CD4-positive, alpha-beta T cell treated with Interleukin-17A for 4 hours (primary cell): ENCODE data around the gene PHF21A.
"Not testable (repeated sequence)": the region's sequence is repeated elsewhere in the genome, so short reads cannot be mapped to it uniquely, and the experiment has no call there.

Experiments
- DNase-seq: peaks from one replicate; pipeline ENCODE4 v3.0.0-alpha.2; 2020; ENCODE audit warnings: mixed read lengths

Gene PHF21A

GRCh38 chr11:45918331-45918941, 202.8 kb downstream of the PHF21A start:
- peak; percentile 70 for DNase-seq

- DNase-seq: peak; percentile 97
Measured at GRCh38 chr11:45917623-45918330, 203.5 kb downstream of the PHF21A start, which contains the start of gene PEX16. PEX16 (minus strand) TSS chr11:45917877; CDS start chr11:45917811, 66 bp downstream.

GRCh38 chr11:45917286-45917622, 204.0 kb downstream of the PHF21A start:
- DNase-seq: peak; percentile 22

GRCh38 chr11:45915446-45915845, 205.8 kb downstream of the PHF21A start:
- no peak for DNase-seq

GRCh38 chr11:45913942-45914635, 207.2 kb downstream of the PHF21A start:
- DNase-seq: no peak

GRCh38 chr11:45913514-45913913, 207.7 kb downstream of the PHF21A start:
- DNase-seq: no peak

- no peak for DNase-seq
Measured at GRCh38 chr11:45910623-45911022, 210.6 kb downstream of the PHF21A start.

GRCh38 chr11:45909594-45910475, 211.4 kb downstream of the PHF21A start:
- DNase-seq: no peak

- DNase-seq: no peak
Measured at GRCh38 chr11:45907911-45908370, 213.3 kb downstream of the PHF21A start.

- no peak for DNase-seq
Measured at GRCh38 chr11:45906965-45907611, 214.2 kb downstream of the PHF21A start, which contains the start of gene FREY1. FREY1 (minus strand) TSS chr11:45907271; CDS start chr11:45907245, 26 bp downstream.

GRCh38 chr11:45906096-45906682, 215.1 kb downstream of the PHF21A start:
- DNase-seq: no peak

- not testable (repeated sequence) for DNase-seq
Measured at GRCh38 chr11:45905576-45905975, 215.7 kb downstream of the PHF21A start.

GRCh38 chr11:45905095-45905494, 216.2 kb downstream of the PHF21A start:
- no peak for DNase-seq

GRCh38 chr11:45904309-45904915, 216.8 kb downstream of the PHF21A start:
- DNase-seq: no peak

GRCh38 chr11:45902452-45903380, 218.5 kb downstream of the PHF21A start:
- DNase-seq: no peak

- no peak for DNase-seq
Measured at GRCh38 chr11:45901626-45902025, 219.6 kb downstream of the PHF21A start.

- DNase-seq: no peak
Measured at GRCh38 chr11:45900916-45901617, 220.2 kb downstream of the PHF21A start.

- not testable (repeated sequence) for DNase-seq
Measured at GRCh38 chr11:45900175-45900800, 221.0 kb downstream of the PHF21A start.
